Measurements from ENCODE around the gene UGT3A2.

GRCh38 chr5:36031223-36031622, 35.5 kb downstream of the UGT3A2 start:
- TF ChIP-seq EZH2 (IDR thresholded peaks at IDR 0.05; ENCODE audit: insufficient read depth, poor library complexity, severe bottlenecking) (no peak), EZH2phosphoT487 (IDR thresholded peaks at IDR 0.05; ENCODE audit: insufficient read depth, low read depth) (no peak)

Measured in GM23248 (cell line).